Heart left ventricle (tissue), 16 donors: ENCODE results near the gene MTUS2. TPM values are rescaled to one million over a fixed set of nuclear protein-coding genes. Genes with fewer than 3 reads are reported as not detected.

ENCODE experiments used
- ATAC-seq, 4 donors: fragments of 200-7000 bp; cut with Tn5 transposase; one replicate each; pipeline ENCODE4 v1.9.1; 2020 to 2022; ENCODE audit warnings: moderate library complexity in 4 of 4, mild to moderate bottlenecking in 3 of 4, moderate number of reproducible peaks in 1 of 4
- DNase-seq, 5 donors: peaks; one replicate each; pipeline ENCODE4 v3.0.0-alpha.2; 2020
- H3K27ac ChIP-seq, 12 donors: fragments of 200-600 bp; sonication (generic) in 4 of 12; one replicate each; pipeline versions ENCODE4 v1.5.0 to v1.8.0; 2016 to 2022; ENCODE audit warnings: mild to moderate bottlenecking in 2 of 12
- H3K27me3 ChIP-seq, 9 donors: fragments of 200-600 bp; sonication (generic) in 2 of 9; one replicate each; pipeline versions ENCODE4 v1.5.1 to v1.8.0; 2016 to 2022; ENCODE audit warnings: mild to moderate bottlenecking in 3 of 9
- H3K36me3 ChIP-seq, 9 donors: fragments of 200-600 bp; sonication (generic) in 2 of 9; one replicate each; pipeline versions ENCODE4 v1.5.0 to v1.8.0; 2018 to 2022; ENCODE audit warnings: mild to moderate bottlenecking in 2 of 9
- H3K4me1 ChIP-seq, 12 donors: fragments of 200-600 bp; sonication (generic) in 4 of 12; one replicate each; pipeline versions ENCODE4 v1.5.0 to v1.8.0; 2016 to 2022; ENCODE audit warnings: mild to moderate bottlenecking in 3 of 12
- H3K4me3 ChIP-seq, 12 donors: fragments of 200-600 bp; sonication (generic) in 4 of 12; one replicate each; pipeline versions ENCODE4 v1.5.0 to v1.8.0; 2017 to 2022; ENCODE audit warnings: mild to moderate bottlenecking in 9 of 12, moderate library complexity in 4 of 12
- H3K9me3 ChIP-seq, 12 donors: fragments of 200-600 bp; sonication (generic) in 4 of 12; one replicate each; pipeline versions ENCODE4 v1.5.0 to v1.8.0; 2016 to 2022; ENCODE audit warnings: mild to moderate bottlenecking in 1 of 12
- CTCF ChIP-seq, 12 donors: fragments of 200-600 bp; sonication (generic) in 4 of 12; IDR thresholded peaks; one replicate each; pipeline versions ENCODE4 v1.5.0 to v1.8.0; 2018 to 2022; ENCODE audit warnings: antibody characterized with exemption in 12 of 12, mild to moderate bottlenecking in 5 of 12
- POLR2A ChIP-seq, 2 donors: fragments of 450-650 bp; IDR thresholded peaks; one replicate each; pipeline ENCODE4 v1.6.1; 2017; ENCODE audit warnings: antibody characterized with exemption in 2 of 2, mild to moderate bottlenecking in 2 of 2, moderate library complexity in 2 of 2
- WGBS, 4 donors: extraction: QIAGEN DNeasy Blood & Tissue Kit in 2 of 4; methylation state at CpG; one replicate each; pipeline versions ENCODE4 v1.1.5 to v1.1.7; 2013 to 2018; 5-methylcytosine and 5-hydroxymethylcytosine counted together
- intact Hi-C, 10 donors: fragments of 100-400 bp; cut with DNase I; formaldehyde crosslinking; loops; one replicate each; pipeline versions ENCODE4 v1.11.1 to v1.14.2; 2022
- polyA plus RNA-seq, 2 donors: library from polyadenylated mRNA; stranded (reverse); fragments of 200-250 nt; gene quantifications; one replicate each; pipeline ENCODE4 v1.2.3, GENCODE V29; 2013
- total RNA-seq, 9 donors: library from RNA; depleted of rRNA in 2 of 9; stranded (reverse); fragments of >200 nt in 2 of 9; fragmentation: NEBNext Ultra II Directional in 3 of 9; extraction: Animal tissue kit (Norgen Biotek cat#: 25700) in 3 of 9; gene quantifications; one replicate each; pipeline versions ENCODE4 v1.1.0 to v1.2.4, GENCODE V29; 2016 to 2023
- donor health status: ischemic (EF 13 %, LVEDD 7.1; RV severe dilation, severe dysfunction).
- donor health status: healthy with polysubstance abuse.
- donor health status: DM: no; HTN: yes; CAD: no.
- donor health status: DM: no; HTN: no; CAD: no.
- donor health status: ischemic (EF 25% LVEDD 6.9; RV normal size, moderate dysfunction).
- donor health status: ischemic (EF 25% LVEDD 5.7; RV mildly dilated, moderate dysfunction).
- donor health status: healthy.
- donor health status: DM: yes; HTN: yes; CAD: no.
- donor health status: ischemic (EF 35%, LVEDD 5.7; RV mildly dilated, moderate dysfunction).
- donor health status: nonischemic (EF 11% LVEDD 7.7; RV severe dilation, severe dysfunction).
- donor health status: DM: yes; HTN: yes; CAD: no.
- donor health status: PGD.
- donor health status: ischemic (EF 29% LVEDD 5.4; RV normal size, mild dysfunction).
- donor health status: nonischemic (EF 23%, LVEDD 6.1; RV moderate dilation, normal function).

Gene MTUS2
- total and polyA plus RNA-seq, 11 donors = 28.7 to 174 (median 67.9) TPM

- intact Hi-C loops = no loop called here
- Histone ChIP-seq H3K27ac (no peak overlapping the region), H3K4me3 (no peak overlapping the region), H3K36me3 (no peaks in the 10 kb centered on the region), H3K4me1 (no peaks in the 10 kb centered on the region), H3K9me3 (no peaks in the 10 kb centered on the region), H3K27me3 (no peaks in the 10 kb centered on the region)
- ATAC-seq = no peak
- TF ChIP-seq POLR2A (IDR thresholded peaks at IDR 0.05) = no peak
- no peak for TF ChIP-seq CTCF (IDR thresholded peaks at IDR 0.05)
- WGBS, 4 donors = 48 to 79% (median 62%) methylated on average over 5 of the region's 5 CpGs
- no peak for DNase-seq
Measured at GRCh38 chr13:28837111-28837510, 17.0 kb downstream of the MTUS2 start.

GRCh38 chr13:28843639-28844038, 23.5 kb downstream of the MTUS2 start:
- Histone ChIP-seq H3K27ac (no peak overlapping the region), H3K9me3 (no peaks in the 10 kb centered on the region), H3K27me3 (peaks cover 0 to 3% (median 0%) of the 10 kb centered on the region in 9 donors), H3K4me3 (no peak overlapping the region), H3K4me1 (peaks cover 0 to 11% (median 0%) of the 10 kb centered on the region in 12 donors), H3K36me3 (no peaks in the 10 kb centered on the region)
- DNase-seq = no peak
- 32 to 50% (median 47%) methylated on average over 4 of the region's 4 CpGs for WGBS, 4 donors
- no peak for TF ChIP-seq CTCF (IDR thresholded peaks at IDR 0.05)
- TF ChIP-seq POLR2A (IDR thresholded peaks at IDR 0.05) = no peak
- intact Hi-C loops = no loop called here
- peak in 1 of 4 donors; percentile 47 for ATAC-seq

GRCh38 chr13:28849441-28849840, 29.3 kb downstream of the MTUS2 start:
- DNase-seq = no peak
- no peak for TF ChIP-seq POLR2A (IDR thresholded peaks at IDR 0.05)
- TF ChIP-seq CTCF (IDR thresholded peaks at IDR 0.05) = no peak
- Histone ChIP-seq H3K4me1 (peaks cover 0 to 6% (median 0%) of the 10 kb centered on the region in 12 donors), H3K27ac (no peak overlapping the region), H3K9me3 (no peaks in the 10 kb centered on the region), H3K27me3 (peaks cover 0 to 4% (median 0%) of the 10 kb centered on the region in 9 donors), H3K36me3 (no peaks in the 10 kb centered on the region), H3K4me3 (no peak overlapping the region)
- 74 to 81% (median 80%) methylated on average over 3 of the region's 3 CpGs for WGBS, 4 donors
- ATAC-seq = no peak
- intact Hi-C loops = no loop called here

GRCh38 chr13:28850226-28850625, 30.1 kb downstream of the MTUS2 start:
- Histone ChIP-seq H3K9me3 (no peaks in the 10 kb centered on the region), H3K36me3 (no peaks in the 10 kb centered on the region), H3K27me3 (peaks cover 0 to 4% (median 0%) of the 10 kb centered on the region in 9 donors), H3K27ac (no peak overlapping the region), H3K4me1 (peaks cover 0 to 6% (median 0%) of the 10 kb centered on the region in 12 donors), H3K4me3 (no peak overlapping the region)
- TF ChIP-seq CTCF (IDR thresholded peaks at IDR 0.05) (no peak), POLR2A (IDR thresholded peaks at IDR 0.05) (no peak)
- WGBS, 4 donors = 35 to 53% (median 42%) methylated on average over 2 of the region's 2 CpGs
- DNase-seq (no peak), ATAC-seq (no peak)
- intact Hi-C loops = no loop called here
